ENCODE measurements around the gene ARID3A. TPM values are rescaled to one million over a fixed set of nuclear protein-coding genes. Genes with fewer than 3 reads are reported as not detected.

Gene ARID3A
- total RNA-seq, 1 donor from 2014 or later, result 9.7 TPM

- no peak for DNase-seq
These were observed 81.0 kb downstream of the ARID3A start for GRCh38 chr19:1006711-1007398.

- DNase-seq, result no peak
These were observed 81.8 kb downstream of the ARID3A start for GRCh38 chr19:1007399-1008251.

- DNase-seq, result no peak
These were observed 82.6 kb downstream of the ARID3A start for GRCh38 chr19:1008268-1009040.

GRCh38 chr19:1009041-1009980 lies 83.5 kb downstream of the ARID3A start:
- DNase-seq, result no peak

- DNase-seq, result no peak
These were observed 84.2 kb downstream of the ARID3A start for GRCh38 chr19:1009981-1010538.

GRCh38 chr19:1010586-1011510 lies 85.0 kb downstream of the ARID3A start:
- no peak for DNase-seq

- no peak for DNase-seq
These were observed 86.0 kb downstream of the ARID3A start for GRCh38 chr19:1011831-1012333.

- DNase-seq, result no peak
These were observed 86.5 kb downstream of the ARID3A start for GRCh38 chr19:1012334-1012733.

- no peak for DNase-seq
These were observed 87.4 kb downstream of the ARID3A start for GRCh38 chr19:1013218-1013617.

- DNase-seq, result no peak
These were observed 88.6 kb downstream of the ARID3A start for GRCh38 chr19:1014161-1015060.

GRCh38 chr19:1015061-1015781 lies 89.4 kb downstream of the ARID3A start:
- DNase-seq, result no peak

GRCh38 chr19:1015782-1016646 lies 90.2 kb downstream of the ARID3A start:
- DNase-seq, result no peak

GRCh38 chr19:1016647-1017114 lies 90.8 kb downstream of the ARID3A start:
- peak; percentile 82 for DNase-seq

GRCh38 chr19:1017115-1017905 lies 91.5 kb downstream of the ARID3A start:
- DNase-seq, result peak; percentile 28

GRCh38 chr19:1017906-1018305 lies 92.1 kb downstream of the ARID3A start:
- DNase-seq, result no peak

- no peak for DNase-seq
These were observed 92.6 kb downstream of the ARID3A start for GRCh38 chr19:1018393-1018792.
